Peyer's patch (tissue), 4 donors: ENCODE results near the gene THPO.

Experiments used
- CTCF ChIP-seq, 6 experiments: fragments of 450-650 bp in 4 of 6; fragments of 200-600 bp in 2 of 6; sonication (generic) in 1 of 6; IDR thresholded peaks; one replicate each; pipeline ENCODE4 v1.5.1; 2017 to 2019; ENCODE audit warnings: antibody characterized with exemption in 6 of 6, mild to moderate bottlenecking in 3 of 6, moderate library complexity in 1 of 6
- POLR2A ChIP-seq, 2 donors: fragments of 450-650 bp; IDR thresholded peaks; one replicate each; pipeline ENCODE4 v1.5.1; 2017; ENCODE audit warnings: antibody characterized with exemption in 2 of 2, mild to moderate bottlenecking in 2 of 2, moderate library complexity in 2 of 2

- no peak for TF ChIP-seq POLR2A (IDR thresholded peaks at IDR 0.05)
- no peak for TF ChIP-seq CTCF (IDR thresholded peaks at IDR 0.05)
Observed at GRCh38 chr3:184380627-184381260, 2.7 kb upstream of the THPO start.
